ENCODE data around the gene SLC35A5. TPM values are rescaled to one million over a fixed set of nuclear protein-coding genes. Genes with fewer than 3 reads are reported as not detected.

The SLC35A5 gene
- total RNA-seq, 4 donors from 2014 or later, result 8.1 to 22.8 (median 17.8) TPM

DNA sequence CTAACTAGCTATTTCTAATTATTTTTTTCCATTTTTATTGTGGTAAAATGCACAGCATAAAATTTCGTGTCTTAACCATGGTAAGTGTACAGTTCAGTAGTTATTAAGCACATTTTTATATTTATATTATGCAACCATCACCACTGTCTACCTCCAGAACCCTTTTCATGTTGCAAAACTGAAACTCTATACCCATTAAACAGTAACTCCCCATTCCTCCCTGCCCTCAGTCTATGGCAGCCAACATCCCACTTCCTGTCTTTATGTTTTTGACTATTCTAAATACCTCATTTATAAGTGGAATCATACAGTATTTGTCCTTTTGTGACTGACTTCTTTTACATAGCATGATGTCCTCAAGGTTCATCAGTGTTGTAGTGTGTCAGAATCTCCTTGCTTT lies 25.5 kb downstream of the SLC35A5 start:
- Histone ChIP-seq H3K4me1 (no peaks in the 10 kb centered on the region), H3K27ac (no peak overlapping the region), H3K9me3 (no peaks in the 10 kb centered on the region), H3K4me3 (no peak overlapping the region), H3K36me3 (peaks cover 0 to 51% (median 17%) of the 10 kb centered on the region in 3 donors), H3K27me3 (no peaks in the 10 kb centered on the region)
- DNase-seq, result no peak
- TF ChIP-seq POLR2A (IDR thresholded peaks at IDR 0.05), result no peak
- TF ChIP-seq, protein P1, sequence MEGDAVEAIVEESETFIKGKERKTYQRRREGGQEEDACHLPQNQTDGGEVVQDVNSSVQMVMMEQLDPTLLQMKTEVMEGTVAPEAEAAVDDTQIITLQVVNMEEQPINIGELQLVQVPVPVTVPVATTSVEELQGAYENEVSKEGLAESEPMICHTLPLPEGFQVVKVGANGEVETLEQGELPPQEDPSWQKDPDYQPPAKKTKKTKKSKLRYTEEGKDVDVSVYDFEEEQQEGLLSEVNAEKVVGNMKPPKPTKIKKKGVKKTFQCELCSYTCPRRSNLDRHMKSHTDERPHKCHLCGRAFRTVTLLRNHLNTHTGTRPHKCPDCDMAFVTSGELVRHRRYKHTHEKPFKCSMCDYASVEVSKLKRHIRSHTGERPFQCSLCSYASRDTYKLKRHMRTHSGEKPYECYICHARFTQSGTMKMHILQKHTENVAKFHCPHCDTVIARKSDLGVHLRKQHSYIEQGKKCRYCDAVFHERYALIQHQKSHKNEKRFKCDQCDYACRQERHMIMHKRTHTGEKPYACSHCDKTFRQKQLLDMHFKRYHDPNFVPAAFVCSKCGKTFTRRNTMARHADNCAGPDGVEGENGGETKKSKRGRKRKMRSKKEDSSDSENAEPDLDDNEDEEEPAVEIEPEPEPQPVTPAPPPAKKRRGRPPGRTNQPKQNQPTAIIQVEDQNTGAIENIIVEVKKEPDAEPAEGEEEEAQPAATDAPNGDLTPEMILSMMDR (IDR thresholded peaks at IDR 0.05), result no peak
- WGBS, 2 donors, result 86 to 91% methylated on average over 1 of the region's 1 CpG
- intact Hi-C loops (cut with DNase I), result loop anchor here (10.0 kb wide), 1 partner anchor 237 kb away; no protein-coding TSS in a partner anchor

- H3K36me3 ChIP-seq, result peaks cover 0 to 32% (median 0%) of the 10 kb centered on the region in 3 donors
Observed at GRCh38 chr3:112593258-112593657, 31.4 kb downstream of the SLC35A5 start.

GRCh38 chr3:112594856-112595255 lies 33.0 kb downstream of the SLC35A5 start:
- no peak overlapping the region for H3K4me3 ChIP-seq
- intact Hi-C loops (cut with DNase I), result no loop called here
- H3K36me3 ChIP-seq, result peaks cover 0 to 28% (median 0%) of the 10 kb centered on the region in 3 donors

More at GRCh38 chr3:112593258-112593657, 31.4 kb downstream of the SLC35A5 start:
- DNase-seq, result no peak
- no peaks in the 10 kb centered on the region for H3K27me3 ChIP-seq
- H3K27ac ChIP-seq, result no peak overlapping the region
- intact Hi-C loops (cut with DNase I), result no loop called here
- no peak for TF ChIP-seq POLR2A (IDR thresholded peaks at IDR 0.05)
- TF ChIP-seq, protein P1 (IDR thresholded peaks at IDR 0.05), result no peak
- no peaks in the 10 kb centered on the region for H3K9me3 ChIP-seq
- H3K4me3 ChIP-seq, result no peak overlapping the region
- no peaks in the 10 kb centered on the region for H3K4me1 ChIP-seq

DNA sequence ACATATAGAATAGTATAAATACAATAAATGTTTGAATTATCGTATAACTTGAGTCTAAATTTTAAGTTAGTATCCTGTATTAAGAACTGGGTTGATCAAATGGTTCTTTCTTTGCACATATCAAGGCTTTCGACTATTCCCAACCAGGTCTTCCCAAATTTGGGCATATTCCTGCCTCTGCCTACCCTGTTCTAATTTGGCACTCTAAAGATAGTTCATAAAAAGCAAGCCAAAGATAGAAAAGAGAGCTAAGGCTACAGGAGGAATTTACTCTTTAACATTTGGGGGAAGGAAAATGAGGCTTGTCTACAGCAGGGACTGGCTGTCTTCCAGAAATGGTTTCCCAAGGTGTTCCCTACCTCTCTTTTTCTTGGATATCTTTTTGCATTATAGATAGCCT lies 36.1 kb downstream of the SLC35A5 start:
- 98 to 100% methylated on average over 2 of the region's 2 CpGs for WGBS, 2 donors
- Histone ChIP-seq H3K36me3 (peaks cover 0 to 20% (median 0%) of the 10 kb centered on the region in 3 donors), H3K9me3 (no peaks in the 10 kb centered on the region), H3K4me1 (peaks cover 0 to 11% (median 0%) of the 10 kb centered on the region in 3 donors), H3K4me3 (no peak overlapping the region), H3K27ac (no peak overlapping the region), H3K27me3 (no peaks in the 10 kb centered on the region)
- intact Hi-C loops (cut with DNase I), result no loop called here
- DNase-seq, result no peak
- TF ChIP-seq, protein P1 (IDR thresholded peaks at IDR 0.05), result no peak
- no peak for TF ChIP-seq POLR2A (IDR thresholded peaks at IDR 0.05)

More at GRCh38 chr3:112594856-112595255, 33.0 kb downstream of the SLC35A5 start:
- no peak for TF ChIP-seq POLR2A (IDR thresholded peaks at IDR 0.05)
- TF ChIP-seq, protein P1 (IDR thresholded peaks at IDR 0.05), result no peak
- Histone ChIP-seq H3K9me3 (no peaks in the 10 kb centered on the region), H3K27me3 (no peaks in the 10 kb centered on the region), H3K27ac (no peak overlapping the region), H3K4me1 (no peaks in the 10 kb centered on the region)
- 52 to 83% methylated on average over 2 of the region's 2 CpGs for WGBS, 2 donors
- no peak for DNase-seq

DNA sequence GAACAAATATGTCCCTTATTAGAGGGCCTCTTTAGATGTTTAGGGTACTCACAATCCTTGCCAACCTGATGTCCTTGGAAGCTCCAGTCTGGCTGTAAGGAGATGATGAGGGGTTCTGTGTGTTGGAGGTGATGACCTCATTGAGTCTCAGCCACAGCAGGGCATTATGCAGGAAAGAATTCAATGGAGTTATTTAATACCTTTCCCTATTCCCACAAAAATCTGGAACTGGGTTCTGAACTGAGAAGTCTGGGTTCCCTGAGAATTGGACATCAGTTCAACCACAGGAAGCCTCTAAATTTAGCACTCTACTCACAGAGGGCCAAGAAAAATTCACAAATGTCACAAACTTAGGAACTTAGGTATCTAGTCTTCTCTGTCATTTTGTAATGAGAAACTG lies 36.9 kb downstream of the SLC35A5 start:
- TF ChIP-seq, protein P1 (IDR thresholded peaks at IDR 0.05), result no peak
- no peaks in the 10 kb centered on the region for H3K9me3 ChIP-seq
- H3K27me3 ChIP-seq, result no peaks in the 10 kb centered on the region
- H3K4me3 ChIP-seq, result no peak overlapping the region
- H3K36me3 ChIP-seq, result peaks cover 0 to 13% (median 0%) of the 10 kb centered on the region in 3 donors
- no peak for DNase-seq
- no peak overlapping the region for H3K27ac ChIP-seq
- H3K4me1 ChIP-seq, result peaks cover 0 to 11% (median 0%) of the 10 kb centered on the region in 3 donors
- intact Hi-C loops (cut with DNase I), result no loop called here
